Measurements from ENCODE around the gene TTLL8.

TTLL8 gene

GRCh38 chr22:49979587-49980264, 78.4 kb downstream of the TTLL8 start:
- no peak for DNase-seq

DNA sequence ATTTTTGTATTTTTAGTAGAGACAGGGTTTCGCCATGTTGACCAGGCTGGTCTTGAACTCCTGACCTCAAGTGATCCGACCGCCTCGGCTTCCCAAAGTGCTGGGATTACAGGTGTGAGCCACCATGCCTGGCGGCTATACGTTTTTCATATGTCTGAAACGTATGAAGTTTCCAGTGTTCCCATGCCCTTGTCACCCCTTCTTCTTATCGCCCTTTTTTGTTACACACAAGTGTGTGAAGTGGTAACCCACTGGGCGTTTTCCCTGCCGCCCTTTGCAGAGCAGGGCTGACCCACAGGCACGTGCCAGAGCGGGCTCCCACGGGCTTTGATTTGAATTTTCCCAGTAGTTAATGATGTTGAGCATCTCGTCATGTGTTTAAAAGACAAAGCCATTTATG, 80.5 kb downstream of the TTLL8 start:
- no peak for DNase-seq

- no peak for DNase-seq
Observed at GRCh38 chr22:49976439-49977175, 81.5 kb downstream of the TTLL8 start.

GRCh38 chr22:49975543-49976389, 82.3 kb downstream of the TTLL8 start:
- DNase-seq = peak; percentile 6

GRCh38 chr22:49973018-49973961, 84.8 kb downstream of the TTLL8 start:
- peak; percentile 11 for DNase-seq

- peak; percentile 4 for DNase-seq
Observed at GRCh38 chr22:49972163-49973017, 85.7 kb downstream of the TTLL8 start.

DNA sequence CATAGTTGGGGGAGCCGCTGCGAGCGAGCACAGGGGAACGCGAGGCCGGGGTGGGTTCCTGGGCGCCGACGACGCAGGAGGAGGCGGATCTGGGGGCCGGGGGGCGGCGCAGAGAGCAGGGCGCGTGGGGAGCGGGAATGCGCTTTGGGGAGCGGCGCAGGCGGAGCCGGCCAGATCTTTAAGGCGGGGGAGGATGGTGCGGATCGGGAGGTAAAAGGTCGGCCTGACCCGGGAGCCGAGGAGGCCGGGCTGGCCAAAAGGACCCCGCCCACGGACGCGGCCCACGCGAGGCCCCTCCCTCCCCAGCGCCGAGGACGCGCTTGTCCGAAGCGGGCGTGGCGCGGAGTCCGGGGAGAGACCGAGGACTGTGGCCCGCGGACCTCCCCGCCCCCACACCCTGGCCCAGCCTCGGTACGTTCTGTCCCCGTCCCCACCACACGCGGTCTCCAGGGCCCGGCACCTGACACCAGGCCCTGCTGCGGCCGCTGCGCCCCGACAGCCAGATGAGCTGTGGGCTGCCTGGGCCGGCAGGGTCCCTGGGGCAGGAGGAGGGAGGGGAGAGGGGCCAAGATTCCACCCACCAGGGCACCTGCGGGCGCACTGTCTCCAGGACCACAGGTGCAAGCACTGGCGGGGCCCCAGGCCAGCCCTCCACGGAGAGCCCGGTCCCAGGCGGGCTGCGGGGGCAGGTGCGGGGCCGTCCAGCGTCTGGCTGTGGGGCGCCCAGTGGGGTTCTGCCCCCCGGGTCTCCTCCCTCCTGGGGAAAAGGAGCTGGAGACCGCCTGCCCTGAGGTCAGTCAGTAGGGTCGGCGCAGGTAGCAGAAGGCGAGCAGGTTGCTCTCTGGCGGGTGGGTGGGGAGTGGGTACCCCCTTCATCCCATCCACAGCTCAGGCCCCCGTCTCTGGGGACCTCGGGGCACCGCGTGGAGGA, 86.6 kb downstream of the TTLL8 start:
- peak; percentile 64 for DNase-seq

DNA sequence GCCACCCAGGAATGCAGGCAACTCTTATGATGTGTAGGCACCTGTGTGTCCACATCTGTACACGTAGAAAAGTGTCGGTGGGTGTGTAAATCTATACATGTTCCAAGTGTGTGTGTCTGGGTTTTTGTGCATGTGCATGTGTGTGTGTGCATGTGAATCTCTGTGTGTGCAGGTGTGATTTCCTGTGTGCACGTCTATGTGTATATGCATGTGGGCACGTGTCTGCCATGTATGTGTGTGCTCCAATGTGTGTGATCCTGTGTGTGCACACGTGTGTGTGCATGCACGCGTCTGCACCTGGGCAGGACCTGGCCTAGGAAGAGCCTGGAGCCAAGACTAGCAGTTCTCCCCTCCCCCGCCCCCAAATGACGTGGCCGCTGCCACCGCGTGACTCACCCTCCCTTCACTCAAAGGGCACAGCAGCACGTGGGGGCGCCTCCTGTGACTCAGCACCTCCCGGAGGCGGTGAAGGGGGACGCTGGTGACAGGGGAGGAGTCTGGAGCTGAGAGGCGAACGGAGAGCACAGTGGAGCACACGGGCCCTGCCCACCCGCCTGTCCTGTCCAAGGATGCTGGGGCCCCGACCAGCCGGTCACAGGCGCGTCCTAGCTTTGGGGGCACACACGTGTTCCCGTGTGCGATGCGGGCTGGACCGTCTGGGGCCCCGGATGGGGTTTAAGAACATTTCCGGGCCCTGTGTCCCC, 87.4 kb downstream of the TTLL8 start:
- DNase-seq = peak; percentile 91

DNA sequence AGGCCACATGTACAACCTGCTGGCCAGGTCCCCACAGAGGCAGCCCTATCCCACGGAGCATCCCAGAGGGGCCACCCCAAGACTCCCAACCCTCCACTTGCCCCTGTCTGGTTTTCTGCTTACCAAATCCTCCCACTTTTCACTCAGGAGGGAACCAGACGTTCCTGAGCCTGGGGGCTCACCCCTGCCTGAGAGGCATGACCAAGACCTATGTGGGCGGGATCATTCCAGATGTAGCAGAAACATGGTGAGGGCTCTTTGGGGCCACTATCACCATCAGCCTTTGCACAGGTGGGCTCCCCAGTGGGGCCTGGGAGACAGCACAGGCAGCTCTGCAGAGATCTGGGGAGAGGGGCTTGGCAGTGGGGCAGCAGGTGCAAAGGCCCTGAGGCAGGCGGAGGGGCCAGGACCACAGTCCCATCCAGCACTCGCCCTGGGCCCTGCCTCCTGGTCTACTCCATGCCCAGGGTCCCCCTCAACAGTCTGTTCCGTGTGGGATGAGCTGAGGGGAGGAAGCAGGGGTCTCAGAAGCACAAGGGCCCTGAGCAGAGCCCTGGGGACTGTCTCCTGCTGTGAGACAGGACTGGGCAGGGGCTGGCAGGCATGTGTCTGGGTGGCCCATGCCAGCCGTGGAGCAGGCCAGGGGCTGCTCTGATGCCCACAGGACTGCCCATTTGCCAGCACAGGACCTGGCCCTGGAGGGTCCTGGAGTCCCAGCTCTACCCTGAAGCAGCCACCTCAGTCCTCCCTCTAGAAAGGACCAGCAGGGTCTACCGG, 88.2 kb downstream of the TTLL8 start:
- no peak for DNase-seq

GRCh38 chr22:49968831-49969661, 89.1 kb downstream of the TTLL8 start:
- no peak for DNase-seq
